H1 (cell line): ENCODE measurements around the gene TNIP1. TPM values are rescaled to one million over a fixed set of nuclear protein-coding genes. Genes with fewer than 3 reads are reported as not detected.

ENCODE experiments used
- CTCF ChIA-PET: fragments of 300-600 bp; sonication (Branson Sonifier 250); formaldehyde crosslinking; loops from one replicate; lab custom pipeline; 2021; ENCODE audit not compliant: partially characterized antibody; lab: Charles Lee
- POLR2A ChIA-PET: fragments of 300-600 bp; sonication (Branson Sonifier 250); formaldehyde crosslinking; loops from one replicate; lab custom pipeline; 2021; ENCODE audit warnings: inconsistent platforms; ENCODE audit not compliant: partially characterized antibody; lab: Charles Lee
- DNase-seq, 2 experiments: peaks; one replicate each; pipeline versions ENCODE4 v3.0.0 to v3.0.0-alpha.2; 2010 to 2022; ENCODE audit warnings: low spot score in 2 of 2, low read depth in 1 of 2, mixed read lengths in 1 of 2
- FAIRE-seq: peaks from 2 replicates; lab custom pipeline; 2011; peaks lifted over from hg19 to GRCh38; lab: Jason Lieb, UNC
- H2AFZ ChIP-seq: 2 replicates; pipeline ENCODE4 v1.8.1; 2012; ENCODE audit warnings: low read length, inconsistent platforms
- H2AK5ac ChIP-seq: 2 replicates; pipeline ENCODE4 v1.6.1; 2013; ENCODE audit warnings: low read depth, low read length
- H2BK120ac ChIP-seq: replicated peaks from 2 replicates; pipeline ENCODE3; 2013; ENCODE audit warnings: low read depth, low read length, inconsistent platforms
- H2BK12ac ChIP-seq: 2 replicates; pipeline ENCODE4 v1.6.1; 2013; ENCODE audit warnings: low read depth, low read length
- H2BK15ac ChIP-seq: 2 replicates; pipeline ENCODE4 v1.6.1; 2013; ENCODE audit warnings: low read length
- H2BK20ac ChIP-seq: 2 replicates; pipeline ENCODE4 v1.6.1; 2013; ENCODE audit warnings: low read length
- H2BK5ac ChIP-seq: 2 replicates; pipeline ENCODE4 v1.6.1; 2013; ENCODE audit warnings: low read depth, low read length
- H3K14ac ChIP-seq: 2 replicates; pipeline ENCODE4 v1.6.1; 2013; ENCODE audit warnings: inconsistent platforms; ENCODE audit not compliant: insufficient read length
- H3K18ac ChIP-seq: 2 replicates; pipeline ENCODE4 v1.6.1; 2013; ENCODE audit warnings: low read length; ENCODE audit errors: extremely low read depth
- H3K23ac ChIP-seq: 2 replicates; pipeline ENCODE4 v1.6.1; 2013; ENCODE audit warnings: inconsistent platforms; ENCODE audit not compliant: insufficient read length
- H3K23me2 ChIP-seq: 2 replicates; pipeline ENCODE4 v1.6.1; 2013; ENCODE audit warnings: low read depth, low read length
- H3K27ac ChIP-seq: 2 replicates; pipeline ENCODE4 v1.6.1; 2011; ENCODE audit warnings: low read depth, low read length, inconsistent platforms
- H3K27me3 ChIP-seq, 4 experiments: replicated peaks in 1 of 4; 1 replicate in 1 of 4; 2 replicates in 3 of 4; pipeline versions ENCODE4 v1.6.1 to v1.8.1; 2011 to 2013; ENCODE audit warnings: low read length in 3 of 4, mild to moderate bottlenecking in 3 of 4, inconsistent platforms in 2 of 4, mixed read lengths in 2 of 4, moderate library complexity in 1 of 4; ENCODE audit not compliant: control insufficient read depth in 3 of 4, insufficient read depth in 3 of 4; ENCODE audit errors: extremely low read depth in 1 of 4
- H3K36me3 ChIP-seq, 4 experiments: 2 replicates each; pipeline versions ENCODE4 v1.6.1 to v1.8.1; 2011 to 2013; ENCODE audit warnings: mild to moderate bottlenecking in 4 of 4, low read length in 3 of 4, moderate library complexity in 2 of 4, control low read depth in 1 of 4, inconsistent platforms in 1 of 4; ENCODE audit not compliant: insufficient read depth in 4 of 4, control insufficient read depth in 2 of 4
- H3K4ac ChIP-seq: replicated peaks from 2 replicates; pipeline ENCODE3; 2013; ENCODE audit warnings: low read length, low read depth, mixed read lengths, inconsistent platforms; ENCODE audit not compliant: insufficient read length
- H3K4me1 ChIP-seq, 4 experiments: replicated peaks in 1 of 4; 1 replicate in 1 of 4; 2 replicates in 3 of 4; pipeline versions ENCODE4 v1.6.1 to v1.8.1; 2011 to 2013; ENCODE audit warnings: low read length in 3 of 4, inconsistent platforms in 2 of 4, mixed read lengths in 1 of 4; ENCODE audit not compliant: insufficient read depth in 4 of 4, control insufficient read depth in 3 of 4
- H3K4me2 ChIP-seq, 2 experiments: 2 replicates each; pipeline versions ENCODE4 v1.6.1 to v1.8.1; 2011 to 2013; ENCODE audit warnings: low read depth in 2 of 2, low read length in 2 of 2, control low read depth in 1 of 2, inconsistent platforms in 1 of 2, mild to moderate bottlenecking in 1 of 2; ENCODE audit not compliant: insufficient read depth in 1 of 2
- H3K4me3 ChIP-seq, 4 experiments: fragments of 200-600, 300-600 bp in 1 of 4; sonication (generic), shearing (Covaris generic), sonication (Bioruptor Twin) in 1 of 4; 2 replicates each; pipeline versions ENCODE4 v1.5.1 to v1.8.1; 2011 to 2016; ENCODE audit warnings: low read length in 4 of 4, low read depth in 3 of 4, control low read depth in 2 of 4, inconsistent platforms in 2 of 4, mild to moderate bottlenecking in 2 of 4, mixed read lengths in 1 of 4, moderate library complexity in 1 of 4; ENCODE audit not compliant: insufficient read depth in 2 of 4; ENCODE audit errors: extremely low read depth in 1 of 4
- H3K56ac ChIP-seq: replicated peaks from 2 replicates; pipeline ENCODE3; 2013; ENCODE audit warnings: low read depth, mild to moderate bottlenecking, mixed read lengths, low read length, inconsistent platforms; ENCODE audit not compliant: insufficient read length
- H3K79me1 ChIP-seq: 2 replicates; pipeline ENCODE4 v1.6.1; 2013; ENCODE audit warnings: low read depth, low read length, control low read depth
- H3K79me2 ChIP-seq, 2 experiments: 2 replicates each; pipeline versions ENCODE4 v1.6.1 to v1.8.1; 2012 to 2013; ENCODE audit warnings: low read length in 2 of 2, mild to moderate bottlenecking in 2 of 2, inconsistent platforms in 1 of 2; ENCODE audit not compliant: insufficient read depth in 2 of 2, control insufficient read depth in 1 of 2
- H3K9ac ChIP-seq, 4 experiments: replicated peaks in 1 of 4; 1 replicate in 1 of 4; 2 replicates in 3 of 4; pipeline versions ENCODE4 v1.6.1 to v1.8.1; 2011 to 2013; ENCODE audit warnings: low read depth in 3 of 4, low read length in 3 of 4, control low read depth in 2 of 4, mild to moderate bottlenecking in 2 of 4, moderate library complexity in 2 of 4, inconsistent platforms in 1 of 4; ENCODE audit errors: extremely low read depth in 1 of 4
- H3K9me3 ChIP-seq, 2 experiments: 2 replicates each; pipeline versions ENCODE4 v1.6.1 to v1.8.1; 2012 to 2013; ENCODE audit warnings: mild to moderate bottlenecking in 2 of 2, moderate library complexity in 2 of 2, control low read depth in 1 of 2, inconsistent platforms in 1 of 2, low read depth in 1 of 2, low read length in 1 of 2, mixed read lengths in 1 of 2; ENCODE audit not compliant: insufficient read depth in 2 of 2
- H4K20me1 ChIP-seq, 2 experiments: replicated peaks in 1 of 2; 2 replicates each; pipeline versions ENCODE3 to v1.8.1; 2011 to 2013; ENCODE audit warnings: inconsistent platforms in 2 of 2, low read length in 2 of 2, mild to moderate bottlenecking in 1 of 2; ENCODE audit not compliant: insufficient read depth in 2 of 2, control insufficient read depth in 1 of 2
- H4K5ac ChIP-seq: 2 replicates; pipeline ENCODE4 v1.6.1; 2013; ENCODE audit warnings: low read length, low read depth, mixed read lengths, inconsistent platforms; ENCODE audit not compliant: insufficient read length
- H4K8ac ChIP-seq: 2 replicates; pipeline ENCODE4 v1.8.0; 2013; ENCODE audit warnings: mild to moderate bottlenecking, moderate library complexity, low read length, inconsistent platforms; ENCODE audit not compliant: insufficient read depth; ENCODE audit errors: extremely low read depth
- H4K91ac ChIP-seq: replicated peaks from 2 replicates; pipeline ENCODE3; 2013; ENCODE audit warnings: low read length, mixed read lengths, inconsistent platforms; ENCODE audit not compliant: insufficient read length
- GABPA ChIP-seq: IDR thresholded peaks from 2 replicates; pipeline ENCODE4 v1.6.1; 2011; ENCODE audit warnings: mild to moderate bottlenecking, low read length, moderate library complexity, borderline replicate concordance; ENCODE audit not compliant: insufficient read depth
- WGBS, 2 experiments: shearing (Covaris generic) in 1 of 2; methylation state at CpG; one replicate each; pipeline versions ENCODE4 v1.1.6 to v1.1.7; 2013 to 2015; ENCODE audit warnings: low lambda C conversion rate in 2 of 2, mixed read lengths in 2 of 2, inconsistent platforms in 1 of 2, low coverage in 1 of 2, missing lambda C conversion rate in 1 of 2; ENCODE audit not compliant: insufficient replicate concordance in 2 of 2, insufficient coverage in 1 of 2, insufficient read length in 1 of 2; ENCODE audit errors: extremely low coverage in 1 of 2, missing lambda C conversion rate in 1 of 2; 5-methylcytosine and 5-hydroxymethylcytosine counted together
- polyA plus RNA-seq, 7 experiments: library from polyadenylated mRNA; depleted of rRNA in 3 of 7; stranded (reverse) in 5 of 7; unstranded in 2 of 7; fragments of >200 nt in 5 of 7; fragments of 200-250 nt in 2 of 7; gene quantifications; 1 replicate in 5 of 7; 2 replicates in 1 of 7; 4 replicates in 1 of 7; pipeline versions ENCODE4 v1.2.1 to v1.2.3, GENCODE V29; 2011 to 2013; ENCODE audit warnings: missing spikeins in 2 of 7, mixed read lengths in 2 of 7
- total RNA-seq: library from RNA; stranded (reverse); fragmentation: NEBNext Ultra II Directional; extraction: Animal tissue kit (Norgen Biotek cat#: 25700); gene quantifications from 2 replicates; pipeline ENCODE4 v1.2.1, GENCODE V29; 2021

Gene TNIP1
- total and polyA plus RNA-seq, 2 of the 8 experiments (the other 6 are each of a cell fraction or from before 2014, with no cell fraction given), result 14.2 to 31.9 TPM

GRCh38 chr5:151077967-151078366 lies 2.9 kb downstream of the TNIP1 start:
- H4K8ac ChIP-seq, result no peak overlapping the region
- H2BK120ac ChIP-seq, result no peak overlapping the region
- peaks cover 3% of the 10 kb centered on the region for H3K23me2 ChIP-seq
- H3K79me2 ChIP-seq, result peaks cover 3 to 37% of the 10 kb centered on the region in 2 experiments; a peak in 3 of 4 replicates
- no peak overlapping the region for H3K4me2 ChIP-seq
- no peak for TF ChIP-seq GABPA
- no peak overlapping the region for H2BK5ac ChIP-seq
- peaks cover 0 to 6% (median 2%) of the 10 kb centered on the region in 4 experiments; a peak in 5 of 7 replicates for H3K4me1 ChIP-seq
- no peak overlapping the region for H2BK12ac ChIP-seq
- H2AK5ac ChIP-seq, result no peak overlapping the region
- no peak overlapping the region for H3K56ac ChIP-seq
- no peaks in the 10 kb centered on the region for H3K27me3 ChIP-seq
- no peaks in the 10 kb centered on the region for H3K9me3 ChIP-seq
- DNase-seq, result no peak
- H4K91ac ChIP-seq, result no peak overlapping the region
- H2BK15ac ChIP-seq, result no peak overlapping the region
- H3K4me3 ChIP-seq, result no peak overlapping the region
- H4K20me1 ChIP-seq, result no peaks in the 10 kb centered on the region
- CTCF ChIA-PET, result interaction anchor here (1.1 to 28.6 kb wide), 3 partner anchors 13 to 37 kb away, joined by 3 to 442 read pairs (median 5); no protein-coding TSS in a partner anchor
- H3K18ac ChIP-seq, result no peak overlapping the region
- no peak for FAIRE-seq
- H3K36me3 ChIP-seq, result no peaks in the 10 kb centered on the region
- no peak overlapping the region for H3K27ac ChIP-seq
- H3K79me1 ChIP-seq, result peaks cover 5% of the 10 kb centered on the region; the same call in 1 of the 2 replicates
- no peak overlapping the region for H3K23ac ChIP-seq
- no peak overlapping the region for H2AFZ ChIP-seq
- no peak overlapping the region for H4K5ac ChIP-seq
- no peak overlapping the region for H3K9ac ChIP-seq
- no peak overlapping the region for H3K4ac ChIP-seq
- H2BK20ac ChIP-seq, result no peak overlapping the region
- POLR2A ChIA-PET, result no interaction called here
- H3K14ac ChIP-seq, result no peak overlapping the region
- 87% methylated on average over 3 of the region's 3 CpGs; no CpG with 5 or more reads in 1 of the 2 experiments for WGBS, 2 experiments
